MCF 10A (cell line): ENCODE results near the gene C1orf52. TPM values are rescaled to one million over a fixed set of nuclear protein-coding genes. Genes with fewer than 3 reads are reported as not detected.

Experiments
- BruUV-seq: library from RNA; stranded (reverse); fragments of 400-500 nt; replicated peaks from 2 replicates; lab custom pipeline; 2021; lab: Mats Ljungman, UMichigan
- CTCF ChIA-PET: fragments of 300-600 bp; sonication (Branson Sonifier 250); formaldehyde crosslinking; extraction: SDS; loops from one replicate; lab custom pipeline; 2021; ENCODE audit warnings: antibody characterized with exemption, inconsistent platforms; lab: Yijun Ruan, JAX
- POLR2A ChIA-PET: fragments of 300-600, 350-650 bp; sonication (Branson Sonifier 250); formaldehyde crosslinking; extraction: SDS; loops from one replicate; lab custom pipeline; 2020; ENCODE audit warnings: antibody characterized with exemption, inconsistent platforms; lab: Yijun Ruan, JAX
- DNase-seq: peaks from one replicate; pipeline ENCODE4 v3.0.0-alpha.2; 2018; ENCODE audit not compliant: unreplicated experiment
- H3K27ac Mint-ChIP-seq: one replicate; pipeline ENCODE4 v1.8.0; 2022; ENCODE audit warnings: mild to moderate bottlenecking, low read depth, mixed read lengths; ENCODE audit not compliant: unreplicated experiment
- H3K27me3 Mint-ChIP-seq: one replicate; pipeline ENCODE4 v1.8.0; 2022; ENCODE audit warnings: mixed read lengths; ENCODE audit not compliant: insufficient read depth, unreplicated experiment
- H3K36me3 Mint-ChIP-seq: one replicate; pipeline ENCODE4 v1.8.0; 2022; ENCODE audit warnings: mild to moderate bottlenecking, moderate library complexity, mixed read lengths; ENCODE audit not compliant: insufficient read depth, unreplicated experiment
- H3K4me1 Mint-ChIP-seq: one replicate; pipeline ENCODE4 v1.8.0; 2022; ENCODE audit warnings: mixed read lengths; ENCODE audit not compliant: insufficient read depth, unreplicated experiment
- H3K4me3 Mint-ChIP-seq: one replicate; pipeline ENCODE4 v1.8.0; 2022; ENCODE audit warnings: mild to moderate bottlenecking, moderate library complexity, mixed read lengths; ENCODE audit not compliant: unreplicated experiment
- H3K9me3 Mint-ChIP-seq: one replicate; pipeline ENCODE4 v1.8.0; 2022; ENCODE audit warnings: mixed read lengths; ENCODE audit not compliant: unreplicated experiment
- CTCF ChIP-seq: fragments of 200-600 bp; IDR thresholded peaks from one replicate; pipeline ENCODE4 v1.8.0; 2022; ENCODE audit warnings: antibody characterized with exemption, mild to moderate bottlenecking; ENCODE audit not compliant: unreplicated experiment
- intact Hi-C: fragments of 100-400 bp; cut with micrococcal nuclease; formaldehyde crosslinking; loops from 2 replicates; pipeline ENCODE4 v1.14.1; 2022
- total RNA-seq: library from RNA; stranded (reverse); gene quantifications from 2 replicates; pipeline ENCODE4 v1.2.3, GENCODE V29; 2022

The C1orf52 gene
- total RNA-seq, 1 experiment from 2014 or later: 31.7 TPM

- Mint-ChIP-seq H3K27me3 (no peaks in the 10 kb centered on the region), H3K36me3 (no peaks in the 10 kb centered on the region), H3K4me3 (no peak overlapping the region), H3K4me1 (no peaks in the 10 kb centered on the region), H3K9me3 (no peaks in the 10 kb centered on the region), H3K27ac (no peak overlapping the region)
- POLR2A ChIA-PET: no interaction called here
- no peak for TF ChIP-seq CTCF
- DNase-seq: no peak
- CTCF ChIA-PET: interaction anchor here (0.6 to 1.1 kb wide), 2 partner anchors 33 to 382 kb away, joined by 3 to 7 read pairs; no protein-coding TSS in a partner anchor
- no TSS peak for BruUV-seq
- intact Hi-C loops: loop anchor here (5.0 kb wide), 2 partner anchors 36 to 576 kb away; no protein-coding TSS in a partner anchor
Observed at GRCh38 chr1:85306236-85306635, 46.8 kb upstream of the C1orf52 start.

DNA sequence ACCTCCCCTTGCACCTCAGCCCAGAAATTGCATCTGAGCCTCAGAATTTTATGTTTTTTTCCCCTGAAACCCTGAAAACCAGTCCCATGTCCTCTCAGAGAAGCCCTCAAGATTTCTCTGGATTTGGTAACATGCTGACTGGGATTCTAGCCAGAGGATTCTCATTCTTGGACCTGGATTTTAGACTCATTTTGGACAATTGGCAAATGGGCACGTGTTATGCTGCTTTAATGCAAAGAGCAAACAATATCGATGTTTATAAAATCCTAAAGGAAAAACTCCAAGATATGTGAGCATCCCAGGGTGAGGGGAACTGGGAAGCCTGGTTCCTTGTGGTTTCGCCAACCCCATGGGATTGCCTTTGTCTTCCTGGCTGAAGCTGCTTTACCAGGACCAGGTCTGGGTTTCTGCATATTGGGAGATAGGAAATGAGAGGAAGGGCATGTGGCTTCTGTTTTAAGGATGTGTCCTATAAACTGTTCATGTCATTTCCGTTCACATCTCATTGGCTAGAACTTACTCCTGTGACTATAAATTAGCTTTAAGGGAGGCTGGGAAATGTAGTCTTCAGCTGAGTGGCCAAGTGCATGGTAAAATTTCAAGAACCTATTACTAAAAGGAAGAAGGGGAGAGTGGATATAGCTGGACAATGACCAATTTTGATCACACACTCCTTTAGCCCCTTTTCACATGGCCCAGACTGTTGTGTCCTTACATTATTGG lies 44.1 kb upstream of the C1orf52 start:
- Mint-ChIP-seq H3K4me3 (no peak overlapping the region), H3K27me3 (no peaks in the 10 kb centered on the region), H3K4me1 (peaks cover 3% of the 10 kb centered on the region), H3K9me3 (no peaks in the 10 kb centered on the region), H3K27ac (no peak overlapping the region), H3K36me3 (no peaks in the 10 kb centered on the region)
- POLR2A ChIA-PET: interaction anchor here (1.3 kb wide), 1 partner anchor 27 kb away, joined by 6 read pairs; the partner anchor contains the start of gene BCL10
- BruUV-seq: no TSS peak
- DNase-seq: no peak
- CTCF ChIA-PET: no interaction called here
- TF ChIP-seq CTCF: no peak
- intact Hi-C loops: no loop called here

- CTCF ChIA-PET: no interaction called here
- no peak for TF ChIP-seq CTCF
- intact Hi-C loops: no loop called here
- POLR2A ChIA-PET: interaction anchor here (0.9 kb wide), 1 partner anchor 24 kb away, joined by 3 read pairs; the partner anchor contains the start of gene BCL10
- no peak overlapping the region for H3K4me3 Mint-ChIP-seq
- H3K9me3 Mint-ChIP-seq: no peaks in the 10 kb centered on the region
- H3K27me3 Mint-ChIP-seq: no peaks in the 10 kb centered on the region
- BruUV-seq: no TSS peak
- no peak for DNase-seq
- no peaks in the 10 kb centered on the region for H3K36me3 Mint-ChIP-seq
- peaks cover 23% of the 10 kb centered on the region for H3K4me1 Mint-ChIP-seq
- no peak overlapping the region for H3K27ac Mint-ChIP-seq
Observed at GRCh38 chr1:85300140-85300539, 40.7 kb upstream of the C1orf52 start.

DNA sequence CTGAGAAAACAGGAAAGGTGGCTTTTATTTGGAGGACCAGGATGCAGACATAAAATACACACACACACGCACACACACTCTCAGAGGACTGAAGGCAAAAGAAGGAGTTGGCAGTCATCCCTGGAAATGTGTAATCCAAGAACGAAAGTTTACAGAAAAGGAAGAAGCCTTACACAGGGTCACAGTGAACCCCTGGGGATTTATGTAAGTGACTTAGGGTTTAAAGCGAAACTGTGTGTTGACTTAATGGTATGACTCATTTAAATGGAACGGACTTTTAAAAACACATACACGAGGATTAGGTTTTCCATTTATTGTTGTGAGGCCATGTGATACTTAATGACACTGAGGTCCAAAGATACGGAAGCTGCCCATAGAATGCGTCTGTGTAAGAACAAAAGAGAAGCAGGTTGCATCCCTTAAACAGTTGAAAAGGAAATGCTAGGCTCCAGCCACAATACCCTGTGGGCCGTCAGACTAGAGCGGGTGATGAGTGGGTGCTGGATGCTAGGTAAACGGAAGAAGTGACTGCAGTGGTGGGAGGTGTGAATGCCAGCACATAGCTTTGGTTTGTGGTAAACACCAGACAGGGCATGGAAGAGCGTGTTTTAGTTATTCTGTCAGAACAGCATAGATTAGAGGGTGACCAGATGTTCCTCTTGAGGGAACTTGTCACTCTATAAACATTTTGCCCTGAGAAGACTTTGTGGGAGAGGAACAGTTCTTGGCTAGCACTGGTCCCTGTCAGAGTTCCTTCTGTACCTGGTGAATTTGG lies 38.6 kb upstream of the C1orf52 start:
- ChIA-PET CTCF (interaction anchor here (0.7 to 4.1 kb wide), 9 partner anchors 9 to 353 kb away, joined by 3 to 19 read pairs (median 3); no protein-coding TSS in a partner anchor), POLR2A (interaction anchor here (0.6 to 12.2 kb wide), 8 partner anchors 9 to 275 kb away, joined by 3 to 271 read pairs (median 4); partner anchors contain the start of gene BCL10)
- Mint-ChIP-seq H3K4me3 (peak overlapping the region; percentile 52), H3K27me3 (no peaks in the 10 kb centered on the region), H3K27ac (peak overlapping the region; percentile 40), H3K9me3 (no peaks in the 10 kb centered on the region), H3K36me3 (peaks cover 5% of the 10 kb centered on the region), H3K4me1 (peaks cover 23% of the 10 kb centered on the region)
- no TSS peak for BruUV-seq
- no peak for TF ChIP-seq CTCF
- intact Hi-C loops: no loop called here
- DNase-seq: peak; percentile 96
